Measurements from ENCODE around the gene SPATA6L. TPM values are rescaled to one million over a fixed set of nuclear protein-coding genes. Genes with fewer than 3 reads are reported as not detected.

The SPATA6L gene
- total RNA-seq, 1 donor from 2014 or later, result 6.7 TPM

DNA sequence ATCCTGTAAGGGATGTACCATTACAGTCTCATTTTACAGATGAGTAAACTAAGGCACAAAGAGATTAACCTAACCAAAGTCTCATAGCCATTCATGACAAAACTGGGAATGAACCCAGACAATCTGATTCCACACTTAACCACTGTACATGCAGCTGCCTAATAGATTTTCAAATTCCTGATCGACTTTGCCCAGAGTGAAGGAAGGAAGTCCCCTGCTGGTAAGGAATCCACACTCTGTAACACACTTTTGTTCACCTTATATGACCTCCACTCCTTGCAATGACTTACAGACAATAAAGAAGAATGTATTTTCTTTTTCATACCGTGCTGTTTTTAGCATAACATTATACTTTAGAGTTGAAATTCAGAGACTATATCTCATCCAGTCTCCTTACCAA lies 35.4 kb downstream of the SPATA6L start:
- H3K27me3 Mint-ChIP-seq (ENCODE audit: unreplicated experiment), result no peaks in the 10 kb centered on the region
- no peaks in the 10 kb centered on the region for H3K4me1 Mint-ChIP-seq (ENCODE audit: unreplicated experiment)
- TF ChIP-seq, protein P1, sequence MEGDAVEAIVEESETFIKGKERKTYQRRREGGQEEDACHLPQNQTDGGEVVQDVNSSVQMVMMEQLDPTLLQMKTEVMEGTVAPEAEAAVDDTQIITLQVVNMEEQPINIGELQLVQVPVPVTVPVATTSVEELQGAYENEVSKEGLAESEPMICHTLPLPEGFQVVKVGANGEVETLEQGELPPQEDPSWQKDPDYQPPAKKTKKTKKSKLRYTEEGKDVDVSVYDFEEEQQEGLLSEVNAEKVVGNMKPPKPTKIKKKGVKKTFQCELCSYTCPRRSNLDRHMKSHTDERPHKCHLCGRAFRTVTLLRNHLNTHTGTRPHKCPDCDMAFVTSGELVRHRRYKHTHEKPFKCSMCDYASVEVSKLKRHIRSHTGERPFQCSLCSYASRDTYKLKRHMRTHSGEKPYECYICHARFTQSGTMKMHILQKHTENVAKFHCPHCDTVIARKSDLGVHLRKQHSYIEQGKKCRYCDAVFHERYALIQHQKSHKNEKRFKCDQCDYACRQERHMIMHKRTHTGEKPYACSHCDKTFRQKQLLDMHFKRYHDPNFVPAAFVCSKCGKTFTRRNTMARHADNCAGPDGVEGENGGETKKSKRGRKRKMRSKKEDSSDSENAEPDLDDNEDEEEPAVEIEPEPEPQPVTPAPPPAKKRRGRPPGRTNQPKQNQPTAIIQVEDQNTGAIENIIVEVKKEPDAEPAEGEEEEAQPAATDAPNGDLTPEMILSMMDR (IDR thresholded peaks at IDR 0.05; ENCODE audit: unreplicated experiment), result no peak
- no peak overlapping the region for H3K27ac Mint-ChIP-seq (ENCODE audit: unreplicated experiment)
- H3K4me3 Mint-ChIP-seq (ENCODE audit: unreplicated experiment), result no peak overlapping the region
- no peaks in the 10 kb centered on the region for H3K36me3 Mint-ChIP-seq (ENCODE audit: low read depth, unreplicated experiment)
- DNase-seq (ENCODE audit: low spot score), result no peak
- H3K9me3 Mint-ChIP-seq (ENCODE audit: unreplicated experiment), result no peaks in the 10 kb centered on the region

DNA sequence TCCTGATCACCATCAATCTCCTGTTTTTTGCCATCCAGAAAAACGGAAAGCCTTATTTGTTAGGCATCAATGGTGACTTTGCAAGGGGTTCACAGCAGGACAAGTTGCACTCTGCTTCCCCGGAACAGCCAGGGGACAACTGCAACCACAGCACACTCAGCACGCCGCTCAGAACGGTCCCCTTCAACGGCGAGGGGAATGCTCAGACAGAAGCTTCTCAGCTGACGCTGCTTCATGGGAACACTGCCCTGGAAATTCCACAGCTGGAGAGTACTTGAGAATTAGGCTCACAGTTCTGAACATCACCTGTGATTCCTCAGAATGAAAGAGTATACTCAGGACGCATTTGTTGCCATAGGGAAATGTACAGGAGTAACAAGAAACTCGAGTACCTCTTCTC lies 44.3 kb downstream of the SPATA6L start:
- Mint-ChIP-seq H3K9me3 (ENCODE audit: unreplicated experiment) (no peaks in the 10 kb centered on the region), H3K4me1 (ENCODE audit: unreplicated experiment) (no peaks in the 10 kb centered on the region), H3K27me3 (ENCODE audit: unreplicated experiment) (no peaks in the 10 kb centered on the region), H3K4me3 (ENCODE audit: unreplicated experiment) (no peak overlapping the region), H3K36me3 (ENCODE audit: low read depth, unreplicated experiment) (no peaks in the 10 kb centered on the region), H3K27ac (ENCODE audit: unreplicated experiment) (no peak overlapping the region)
- DNase-seq (ENCODE audit: low spot score), result no peak
- TF ChIP-seq, protein P1 (IDR thresholded peaks at IDR 0.05; ENCODE audit: unreplicated experiment), result no peak

DNA sequence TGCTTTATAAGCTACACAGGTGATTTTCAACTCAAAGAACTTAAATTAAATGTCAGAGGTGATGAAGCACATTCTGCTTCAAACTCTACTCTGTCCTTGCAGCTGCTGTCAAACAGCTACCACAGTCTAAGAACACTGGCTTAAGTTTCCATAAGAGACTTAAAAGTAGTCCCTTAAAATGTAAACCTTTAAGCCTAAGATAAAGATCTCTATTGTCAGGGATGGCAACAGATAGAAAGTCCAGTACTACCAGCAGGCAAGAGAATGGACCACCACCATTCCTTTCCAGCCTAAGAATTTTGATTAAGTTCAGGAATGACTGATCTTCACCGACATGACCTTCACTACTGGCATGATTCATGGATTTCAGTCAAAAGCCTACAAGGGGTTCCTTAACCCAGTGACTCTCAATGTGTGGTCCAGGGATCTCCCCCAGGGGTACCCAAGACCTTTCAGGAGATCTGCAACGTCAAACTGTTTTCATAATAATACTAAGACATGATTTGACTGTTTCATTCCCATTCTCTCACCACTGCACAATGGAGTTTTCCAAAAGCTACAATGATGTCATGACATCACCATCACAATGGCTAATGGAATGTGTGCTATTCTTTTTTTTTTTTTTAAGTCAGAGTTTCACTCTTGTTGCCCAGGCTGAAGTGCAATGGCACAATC lies 45.3 kb downstream of the SPATA6L start:
- Mint-ChIP-seq H3K27ac (ENCODE audit: unreplicated experiment) (no peak overlapping the region), H3K4me1 (ENCODE audit: unreplicated experiment) (no peaks in the 10 kb centered on the region), H3K4me3 (ENCODE audit: unreplicated experiment) (no peak overlapping the region), H3K9me3 (ENCODE audit: unreplicated experiment) (no peaks in the 10 kb centered on the region), H3K27me3 (ENCODE audit: unreplicated experiment) (no peaks in the 10 kb centered on the region), H3K36me3 (ENCODE audit: low read depth, unreplicated experiment) (no peaks in the 10 kb centered on the region)
- TF ChIP-seq, protein P1 (IDR thresholded peaks at IDR 0.05; ENCODE audit: unreplicated experiment), result no peak
- DNase-seq (ENCODE audit: low spot score), result no peak

DNA sequence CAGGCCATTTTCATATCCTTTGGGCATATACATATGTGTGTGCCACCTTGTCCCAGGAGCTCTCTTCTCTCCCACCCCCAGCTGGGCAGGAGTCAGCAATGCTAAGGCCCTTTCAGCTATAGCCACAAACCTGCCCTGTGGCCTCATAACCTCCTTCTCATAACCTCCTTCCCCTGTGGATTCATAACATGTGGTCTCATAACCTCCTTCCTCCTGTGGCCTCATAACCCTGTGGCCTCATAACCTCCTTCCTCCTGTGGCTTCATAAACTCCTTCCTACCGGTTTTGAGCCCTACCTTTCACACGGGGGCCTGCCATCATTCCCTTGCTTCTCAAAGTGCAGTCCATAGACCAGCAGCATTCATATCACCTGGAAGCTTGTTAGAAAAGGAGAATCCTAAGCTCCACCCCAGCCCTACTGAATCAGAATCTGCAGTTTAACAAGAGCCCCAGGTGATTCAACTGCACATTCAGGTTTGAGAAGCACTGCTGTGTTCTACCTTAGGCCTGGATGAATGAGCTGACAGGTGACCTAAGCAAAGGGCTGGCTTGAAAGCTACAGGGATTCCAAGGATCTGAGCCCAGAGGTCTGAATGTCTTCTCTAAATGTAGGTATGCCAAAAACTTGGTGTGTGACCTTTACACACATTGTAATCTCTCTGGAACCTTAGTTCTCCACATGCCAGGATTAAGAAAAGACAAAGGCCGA lies 46.1 kb downstream of the SPATA6L start:
- Mint-ChIP-seq H3K4me1 (ENCODE audit: unreplicated experiment) (no peaks in the 10 kb centered on the region), H3K4me3 (ENCODE audit: unreplicated experiment) (no peak overlapping the region), H3K36me3 (ENCODE audit: low read depth, unreplicated experiment) (no peaks in the 10 kb centered on the region), H3K27me3 (ENCODE audit: unreplicated experiment) (no peaks in the 10 kb centered on the region), H3K9me3 (ENCODE audit: unreplicated experiment) (no peaks in the 10 kb centered on the region), H3K27ac (ENCODE audit: unreplicated experiment) (no peak overlapping the region)
- TF ChIP-seq, protein P1 (IDR thresholded peaks at IDR 0.05; ENCODE audit: unreplicated experiment), result no peak
- no peak for DNase-seq (ENCODE audit: low spot score)

DNA sequence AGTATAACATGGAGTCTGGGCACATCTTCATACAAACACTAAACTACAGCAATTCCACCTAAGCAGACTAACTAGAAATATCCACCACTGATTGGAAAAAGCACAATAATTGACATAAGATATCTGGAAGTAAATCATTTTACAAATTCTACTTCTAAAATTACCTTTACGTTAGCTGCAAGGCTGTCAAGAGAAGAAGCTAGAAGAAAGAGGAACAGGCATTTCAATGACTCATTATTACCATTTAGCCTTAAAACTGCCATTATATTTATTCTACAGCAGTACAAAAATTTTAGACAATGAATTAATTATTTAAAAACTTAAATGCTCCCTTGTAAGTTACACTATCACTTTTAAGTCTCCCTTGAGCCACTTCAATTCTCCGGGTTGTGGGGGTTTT lies 47.6 kb downstream of the SPATA6L start:
- TF ChIP-seq, protein P1 (IDR thresholded peaks at IDR 0.05; ENCODE audit: unreplicated experiment), result no peak
- Mint-ChIP-seq H3K9me3 (ENCODE audit: unreplicated experiment) (no peaks in the 10 kb centered on the region), H3K27me3 (ENCODE audit: unreplicated experiment) (no peaks in the 10 kb centered on the region), H3K27ac (ENCODE audit: unreplicated experiment) (no peak overlapping the region), H3K4me1 (ENCODE audit: unreplicated experiment) (no peaks in the 10 kb centered on the region), H3K36me3 (ENCODE audit: low read depth, unreplicated experiment) (no peaks in the 10 kb centered on the region), H3K4me3 (ENCODE audit: unreplicated experiment) (no peak overlapping the region)
- DNase-seq (ENCODE audit: low spot score), result no peak

Data from endothelial cell (in vitro differentiated cells).